HG03139 (cell line): ENCODE results near the gene ATP1A4.

Experiments used
- ATAC-seq: cut with Tn5 transposase; IDR thresholded peaks from one replicate; pipeline ENCODE4 v1.9.1; 2021; ENCODE audit not compliant: unreplicated experiment

Gene ATP1A4

GRCh38 chr1:160204526-160205241, 53.3 kb downstream of the ATP1A4 start:
- no peak for ATAC-seq

- ATAC-seq: no peak
Observed at GRCh38 chr1:160205242-160206035, 54.0 kb downstream of the ATP1A4 start, which contains the start of gene PEA15. Gene PEA15, plus strand, starts transcription at chr1:160205384. Its CDS starts 6,161 bp downstream, at chr1:160211545.

GRCh38 chr1:160206036-160206389, 54.6 kb downstream of the ATP1A4 start:
- no peak for ATAC-seq

GRCh38 chr1:160206421-160207117, 55.2 kb downstream of the ATP1A4 start:
- no peak for ATAC-seq

- ATAC-seq: no peak
Observed at GRCh38 chr1:160207118-160207650, 55.8 kb downstream of the ATP1A4 start.

GRCh38 chr1:160207771-160208556, 56.6 kb downstream of the ATP1A4 start:
- no peak for ATAC-seq

- ATAC-seq: no peak
Observed at GRCh38 chr1:160208557-160209320, 57.3 kb downstream of the ATP1A4 start.

GRCh38 chr1:160209321-160210046, 58.1 kb downstream of the ATP1A4 start:
- ATAC-seq: no peak

GRCh38 chr1:160210561-160210960, 59.2 kb downstream of the ATP1A4 start:
- no peak for ATAC-seq

- no peak for ATAC-seq
Observed at GRCh38 chr1:160211046-160211790, 59.8 kb downstream of the ATP1A4 start.

GRCh38 chr1:160214481-160215140, 63.2 kb downstream of the ATP1A4 start:
- ATAC-seq: no peak

GRCh38 chr1:160216301-160216700, 64.9 kb downstream of the ATP1A4 start:
- no peak for ATAC-seq

GRCh38 chr1:160217481-160218051, 66.2 kb downstream of the ATP1A4 start:
- no peak for ATAC-seq

GRCh38 chr1:160219062-160219929, 67.9 kb downstream of the ATP1A4 start:
- ATAC-seq: no peak

- ATAC-seq: no peak
Observed at GRCh38 chr1:160220301-160220700, 68.9 kb downstream of the ATP1A4 start.

GRCh38 chr1:160221089-160221488, 69.7 kb downstream of the ATP1A4 start:
- no peak for ATAC-seq

GRCh38 chr1:160222546-160222945, 71.1 kb downstream of the ATP1A4 start:
- ATAC-seq: no peak
